ENCODE measurements around the gene TMTC2.
"Not testable (repeated sequence)": the region's sequence is repeated elsewhere in the genome, so short reads cannot be mapped to it uniquely, and the experiment has no call there.

Gene TMTC2

GRCh38 chr12:82793751-82794281 is 107.1 kb downstream of the TMTC2 start:
- no peak for DNase-seq

- no peak for DNase-seq
Observed at GRCh38 chr12:82797480-82797879, 110.8 kb downstream of the TMTC2 start.

GRCh38 chr12:82800185-82800584 is 113.5 kb downstream of the TMTC2 start:
- no peak for DNase-seq

- DNase-seq, result no peak
Observed at GRCh38 chr12:82801951-82802610, 115.4 kb downstream of the TMTC2 start.

- DNase-seq, result no peak
Observed at GRCh38 chr12:82803201-82803600, 116.5 kb downstream of the TMTC2 start.

- no peak for DNase-seq
Observed at GRCh38 chr12:82804601-82805000, 117.9 kb downstream of the TMTC2 start.

GRCh38 chr12:82805004-82805403 is 118.3 kb downstream of the TMTC2 start:
- DNase-seq, result not testable (repeated sequence)

- DNase-seq, result no peak
Observed at GRCh38 chr12:82805812-82806497, 119.2 kb downstream of the TMTC2 start.

- no peak for DNase-seq
Observed at GRCh38 chr12:82807132-82807737, 120.5 kb downstream of the TMTC2 start.

- no peak for DNase-seq
Observed at GRCh38 chr12:82810568-82810967, 123.9 kb downstream of the TMTC2 start.

GRCh38 chr12:82817368-82817767 is 130.7 kb downstream of the TMTC2 start:
- no peak for DNase-seq

GRCh38 chr12:82818271-82819035 is 131.7 kb downstream of the TMTC2 start:
- DNase-seq, result no peak

GRCh38 chr12:82826505-82826904 is 139.8 kb downstream of the TMTC2 start:
- DNase-seq, result no peak

- no peak for DNase-seq
Observed at GRCh38 chr12:82832096-82832495, 145.4 kb downstream of the TMTC2 start.

- DNase-seq, result no peak
Observed at GRCh38 chr12:82832981-82833380, 146.3 kb downstream of the TMTC2 start.

GRCh38 chr12:82833481-82833880 is 146.8 kb downstream of the TMTC2 start:
- no peak for DNase-seq

GRCh38 chr12:82835217-82835616 is 148.5 kb downstream of the TMTC2 start:
- DNase-seq, result no peak

GRCh38 chr12:82838131-82838551 is 151.4 kb downstream of the TMTC2 start:
- no peak for DNase-seq

GRCh38 chr12:82838827-82839226 is 152.1 kb downstream of the TMTC2 start:
- no peak for DNase-seq

- DNase-seq, result no peak
Observed at GRCh38 chr12:82839796-82840195, 153.1 kb downstream of the TMTC2 start.

GRCh38 chr12:82841487-82841904 is 154.8 kb downstream of the TMTC2 start:
- no peak for DNase-seq

- DNase-seq, result no peak
Observed at GRCh38 chr12:82842480-82842879, 155.8 kb downstream of the TMTC2 start.

- DNase-seq, result not testable (repeated sequence)
Observed at GRCh38 chr12:82845076-82845475, 158.4 kb downstream of the TMTC2 start.

Data from T-helper 2 cell (primary cell).